SKM-1 (cell line): ENCODE measurements around the gene STAB2.
"Not testable (repeated sequence)": the region's sequence is repeated elsewhere in the genome, so short reads cannot be mapped to it uniquely, and the experiment has no call there.

Source experiments
- DNase-seq: peaks from one replicate; lab custom pipeline; 2025; ENCODE audit not compliant: unreplicated experiment; lab: John Stamatoyannopoulos, UW

Gene STAB2

GRCh38 chr12:103652808-103653207 is 65.7 kb downstream of the STAB2 start:
- no peak for DNase-seq

GRCh38 chr12:103653568-103654173 is 66.6 kb downstream of the STAB2 start:
- not testable (repeated sequence) for DNase-seq

DNA sequence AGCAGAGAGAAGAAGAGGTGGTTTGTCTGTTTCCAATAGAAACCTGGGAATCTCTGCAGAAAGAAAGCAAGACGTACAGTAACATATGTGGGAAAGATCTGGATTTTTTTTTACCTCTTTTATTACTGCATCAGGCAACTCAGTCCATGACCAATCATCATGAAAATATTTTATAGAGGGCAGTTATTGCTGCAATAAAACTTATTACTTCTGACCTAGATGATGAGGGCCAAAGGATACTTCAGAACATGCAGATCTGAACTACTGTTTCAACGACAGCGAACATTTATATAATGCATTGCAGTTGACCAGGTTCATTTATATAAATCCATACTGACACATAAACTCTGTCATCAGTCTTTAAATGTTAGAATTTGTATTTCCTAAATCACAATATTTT is 67.7 kb downstream of the STAB2 start:
- DNase-seq: no peak

- no peak for DNase-seq
Observed at GRCh38 chr12:103656291-103656690, 69.2 kb downstream of the STAB2 start.

DNA sequence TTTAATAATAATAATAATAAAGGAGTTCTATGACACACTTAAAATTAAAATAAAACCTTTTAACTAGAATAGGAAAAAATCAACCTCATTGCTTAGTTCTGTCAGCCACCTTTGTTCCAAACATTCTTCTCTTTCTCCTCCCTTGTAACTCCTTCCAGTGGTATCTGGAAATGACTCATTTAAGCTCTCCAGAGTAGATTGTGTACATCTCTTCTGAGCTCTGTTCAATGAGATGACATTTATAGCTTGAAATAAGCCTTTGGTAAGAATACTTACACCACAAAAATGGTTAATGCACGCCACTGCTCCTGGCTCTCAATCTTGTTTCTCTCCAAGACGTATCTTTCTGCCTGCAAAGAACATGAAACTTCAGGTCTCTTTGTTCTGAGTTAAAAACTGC is 70.3 kb downstream of the STAB2 start:
- DNase-seq: no peak

DNA sequence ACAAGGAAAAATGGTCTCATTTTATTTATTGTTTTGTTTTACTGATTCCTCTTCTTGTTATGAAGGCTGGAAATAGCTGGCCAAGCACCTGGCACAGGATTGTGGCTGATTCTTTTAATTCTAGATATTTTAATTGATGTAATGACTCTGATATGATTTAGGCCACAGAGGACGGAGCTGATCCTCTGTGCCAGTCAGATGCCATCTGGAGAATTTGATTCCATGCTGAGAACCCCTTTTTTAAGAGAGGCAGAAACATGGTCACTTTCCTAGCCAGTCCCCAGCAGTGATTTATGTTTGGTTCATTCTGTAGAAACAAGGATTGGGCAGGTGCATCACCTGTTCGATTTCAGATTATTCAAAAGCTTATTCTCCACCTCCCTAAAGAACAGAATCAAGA is 77.6 kb downstream of the STAB2 start:
- DNase-seq: no peak

- no peak for DNase-seq
Observed at GRCh38 chr12:103665971-103666370, 78.9 kb downstream of the STAB2 start.

- DNase-seq: no peak
Observed at GRCh38 chr12:103667125-103667524, 80.1 kb downstream of the STAB2 start.

DNA sequence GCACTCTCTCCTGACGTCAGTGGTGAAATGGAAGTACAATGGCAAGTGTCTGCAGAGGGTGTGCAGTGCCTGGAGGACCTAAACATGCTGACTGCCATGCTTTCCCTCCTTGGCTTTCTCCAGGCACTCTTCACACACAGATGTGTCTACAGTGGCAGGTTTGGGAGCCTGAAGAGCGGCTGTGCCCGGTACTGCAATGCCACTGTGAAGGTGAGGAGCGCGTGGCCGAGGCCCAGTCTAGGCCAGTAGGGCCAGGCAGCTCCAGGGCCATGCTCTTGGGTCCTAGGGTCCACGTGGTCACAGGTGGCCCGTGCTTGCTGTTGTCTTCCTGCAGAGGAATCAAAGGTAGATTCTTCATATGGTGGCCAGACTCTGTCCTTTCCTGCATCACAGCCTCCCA is 81.4 kb downstream of the STAB2 start:
- no peak for DNase-seq

- no peak for DNase-seq
Observed at GRCh38 chr12:103671367-103671766, 84.3 kb downstream of the STAB2 start.

DNA sequence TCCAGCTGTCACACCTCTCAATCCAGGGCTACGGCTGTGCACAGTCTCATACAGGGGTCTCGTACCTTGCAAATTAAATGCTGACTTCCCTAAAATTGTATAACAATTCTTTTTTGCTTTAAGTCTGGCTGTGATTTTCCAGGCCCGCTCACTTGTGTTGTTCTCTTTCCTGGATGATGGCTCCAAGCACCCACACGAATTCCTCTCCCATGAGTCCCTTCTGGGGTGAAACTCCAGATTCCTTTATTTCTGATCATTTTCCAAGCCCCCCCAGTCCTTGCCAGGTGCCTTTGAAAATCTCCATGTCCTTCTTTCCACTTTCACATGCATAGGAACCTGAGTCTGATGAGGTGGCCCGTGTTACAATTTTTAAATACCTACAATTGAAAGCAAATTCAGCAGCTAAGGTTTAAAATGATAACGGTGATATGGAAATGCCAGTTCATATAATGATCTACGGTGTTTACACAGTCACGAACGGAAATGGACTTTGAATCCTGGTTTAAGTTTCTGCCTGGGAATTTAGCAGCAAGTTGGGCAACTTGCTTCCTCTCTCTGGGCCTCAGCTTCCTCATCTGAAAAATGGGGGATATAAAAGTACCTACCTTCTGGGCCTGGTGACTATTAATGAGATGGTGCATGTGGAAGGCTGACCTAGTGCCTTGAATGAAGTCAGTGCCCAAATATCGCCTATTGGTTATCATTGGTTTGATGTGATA is 85.5 kb downstream of the STAB2 start:
- no peak for DNase-seq

GRCh38 chr12:103673487-103673886 is 86.4 kb downstream of the STAB2 start:
- DNase-seq: no peak

DNA sequence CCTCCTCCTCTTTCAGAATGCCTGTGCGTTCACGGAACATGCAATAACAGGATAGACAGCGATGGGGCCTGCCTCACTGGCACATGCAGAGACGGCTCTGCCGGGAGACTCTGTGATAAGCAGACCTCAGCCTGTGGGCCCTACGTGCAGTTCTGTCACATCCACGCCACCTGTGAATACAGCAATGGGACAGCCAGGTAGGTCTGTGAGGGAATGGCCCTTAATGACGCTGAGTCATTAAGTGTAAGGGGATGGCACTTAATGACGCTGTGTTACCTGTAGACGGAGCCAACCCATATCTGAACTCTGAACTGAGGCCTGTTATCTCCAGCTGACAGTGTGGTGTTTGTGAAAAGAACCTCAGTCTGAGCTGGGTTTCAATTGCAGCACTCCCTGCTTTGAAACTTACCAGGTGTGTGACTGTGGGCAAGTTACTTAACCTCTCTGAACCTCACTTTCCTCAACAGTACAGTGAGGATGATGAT is 86.9 kb downstream of the STAB2 start:
- DNase-seq: no peak

DNA sequence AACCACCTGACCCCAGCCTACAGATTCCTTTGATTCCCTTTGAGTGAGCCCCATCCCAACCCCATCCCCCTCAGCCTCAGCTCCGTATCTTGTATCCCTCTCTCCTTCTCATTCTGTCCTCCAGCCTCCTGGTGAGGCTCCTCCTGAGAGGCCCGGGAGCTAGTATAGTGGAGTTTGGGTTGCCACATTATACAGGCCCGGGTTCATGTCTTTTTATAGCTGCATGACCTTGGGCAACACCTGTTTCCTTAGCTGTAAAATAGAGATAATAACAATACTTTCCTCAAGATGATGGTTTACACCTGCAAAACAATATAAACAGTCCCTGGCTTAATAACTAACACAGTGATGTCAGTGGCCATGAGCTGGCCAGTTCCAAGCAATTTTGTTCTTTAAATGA is 89.8 kb downstream of the STAB2 start:
- DNase-seq: no peak

GRCh38 chr12:103677341-103677740 is 90.3 kb downstream of the STAB2 start:
- no peak for DNase-seq

GRCh38 chr12:103677905-103678304 is 90.8 kb downstream of the STAB2 start:
- no peak for DNase-seq

- DNase-seq: no peak
Observed at GRCh38 chr12:103679421-103680170, 92.5 kb downstream of the STAB2 start.

- no peak for DNase-seq
Observed at GRCh38 chr12:103680591-103681141, 93.6 kb downstream of the STAB2 start.

GRCh38 chr12:103686026-103686425 is 99.0 kb downstream of the STAB2 start:
- no peak for DNase-seq

GRCh38 chr12:103687253-103687652 is 100.2 kb downstream of the STAB2 start:
- DNase-seq: no peak

DNA sequence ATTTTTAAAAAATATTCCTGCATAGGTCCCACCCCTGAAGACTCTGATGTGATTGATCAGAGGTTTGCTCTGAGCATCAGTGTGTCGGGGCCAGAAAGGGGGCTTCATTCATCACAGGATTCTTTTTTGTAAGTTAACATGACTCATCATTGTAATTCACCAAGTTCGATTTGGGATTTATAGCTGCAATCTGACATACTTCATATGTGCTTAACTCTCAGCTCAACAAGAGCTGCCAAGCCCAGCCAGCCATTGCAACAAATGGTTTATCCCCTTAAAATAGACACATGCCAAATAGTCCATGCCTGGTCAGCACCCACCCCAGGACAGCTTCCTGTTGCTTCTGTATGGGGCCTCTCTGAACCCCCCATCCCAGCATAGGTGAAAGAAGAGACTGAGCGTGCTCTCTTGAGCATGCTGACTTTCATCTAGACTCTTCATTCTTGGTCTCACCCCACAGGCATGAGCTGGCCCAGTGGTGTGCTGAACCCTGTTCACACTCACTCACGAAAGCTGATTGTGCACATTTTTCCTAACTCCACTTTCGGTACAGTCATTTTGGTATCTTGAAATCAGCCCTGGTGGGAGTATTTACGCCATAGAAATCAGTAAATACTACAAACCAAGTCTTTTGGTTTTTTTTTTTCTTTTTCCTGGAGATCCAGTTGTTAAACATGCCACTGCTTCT is 101.4 kb downstream of the STAB2 start:
- DNase-seq: no peak
